HG03432 (cell line): Measurements from ENCODE around the gene PATJ.
"Not testable (repeated sequence)": the region's sequence is repeated elsewhere in the genome, so short reads cannot be mapped to it uniquely, and the experiment has no call there.

ENCODE experiments used
- ATAC-seq: cut with Tn5 transposase; IDR thresholded peaks from one replicate; pipeline ENCODE4 v1.9.1; 2021; ENCODE audit warnings: mild to moderate bottlenecking, moderate library complexity; ENCODE audit not compliant: unreplicated experiment

Gene PATJ

GRCh38 chr1:61887076-61887867, 145.0 kb downstream of the PATJ start:
- ATAC-seq: no peak

GRCh38 chr1:61887931-61888564, 145.8 kb downstream of the PATJ start:
- no peak for ATAC-seq

GRCh38 chr1:61888808-61889207, 146.5 kb downstream of the PATJ start:
- ATAC-seq: no peak

- not testable (repeated sequence) for ATAC-seq
Measured at GRCh38 chr1:61890435-61890834, 148.2 kb downstream of the PATJ start.

GRCh38 chr1:61892977-61893376, 150.7 kb downstream of the PATJ start:
- no peak for ATAC-seq

- not testable (repeated sequence) for ATAC-seq
Measured at GRCh38 chr1:61894296-61894695, 152.0 kb downstream of the PATJ start.

- no peak for ATAC-seq
Measured at GRCh38 chr1:61895175-61895574, 152.9 kb downstream of the PATJ start.

GRCh38 chr1:61898658-61899057, 156.4 kb downstream of the PATJ start:
- ATAC-seq: no peak

GRCh38 chr1:61904354-61904753, 162.1 kb downstream of the PATJ start:
- no peak for ATAC-seq

GRCh38 chr1:61907102-61907501, 164.8 kb downstream of the PATJ start:
- ATAC-seq: no peak

GRCh38 chr1:61910035-61910434, 167.8 kb downstream of the PATJ start:
- no peak for ATAC-seq

- no peak for ATAC-seq
Measured at GRCh38 chr1:61914823-61915482, 172.7 kb downstream of the PATJ start.

- no peak for ATAC-seq
Measured at GRCh38 chr1:61921435-61921834, 179.2 kb downstream of the PATJ start.

- no peak for ATAC-seq
Measured at GRCh38 chr1:61922950-61923480, 180.7 kb downstream of the PATJ start.

- ATAC-seq: no peak
Measured at GRCh38 chr1:61925591-61926298, 183.5 kb downstream of the PATJ start.

- ATAC-seq: no peak
Measured at GRCh38 chr1:61926597-61926996, 184.3 kb downstream of the PATJ start.

GRCh38 chr1:61930116-61930645, 187.9 kb downstream of the PATJ start:
- no peak for ATAC-seq

GRCh38 chr1:61931587-61932279, 189.5 kb downstream of the PATJ start:
- ATAC-seq: no peak

- no peak for ATAC-seq
Measured at GRCh38 chr1:61935516-61935915, 193.2 kb downstream of the PATJ start.

- ATAC-seq: no peak
Measured at GRCh38 chr1:61936839-61937238, 194.6 kb downstream of the PATJ start.
